Uterus (tissue), 2 donors: ENCODE measurements around the gene ERICH2.

Experiments used
- CTCF ChIP-seq, 4 experiments: fragments of 200-600 bp in 2 of 4; fragments of 450-650 bp in 2 of 4; sonication (generic) in 2 of 4; IDR thresholded peaks; one replicate each; pipeline ENCODE4 v1.5.1; 2016 to 2019; ENCODE audit warnings: antibody characterized with exemption in 4 of 4, mild to moderate bottlenecking in 2 of 4, moderate library complexity in 1 of 4
- POLR2A ChIP-seq, 2 donors: fragments of 450-650 bp; IDR thresholded peaks; one replicate each; pipeline ENCODE4 v1.6.1; 2016; ENCODE audit warnings: antibody characterized with exemption in 2 of 2, mild to moderate bottlenecking in 1 of 2, moderate library complexity in 1 of 2

- TF ChIP-seq CTCF (IDR thresholded peaks at IDR 0.05) (no peak), POLR2A (IDR thresholded peaks at IDR 0.05) (no peak)
Measured at GRCh38 chr2:170813611-170814532, 43.7 kb downstream of the ERICH2 start.
